CD4-positive, alpha-beta memory T cell (primary cell): ENCODE measurements around the gene TIRAP. TPM values are rescaled to one million over a fixed set of nuclear protein-coding genes. Genes with fewer than 3 reads are reported as not detected.
"Not testable (repeated sequence)": the region's sequence is repeated elsewhere in the genome, so short reads cannot be mapped to it uniquely, and the experiment has no call there.

Experiments
- CTCF ChIA-PET: fragments of 350-600 bp; sonication (Branson Sonifier 250); formaldehyde crosslinking; loops from one replicate; lab custom pipeline; 2021; ENCODE audit warnings: inconsistent platforms; ENCODE audit not compliant: partially characterized antibody; lab: Charles Lee
- POLR2A ChIA-PET: fragments of 350-600 bp; sonication (Branson Sonifier 250); formaldehyde crosslinking; loops from one replicate; lab custom pipeline; 2021; ENCODE audit not compliant: partially characterized antibody; lab: Charles Lee
- DNase-seq, 5 donors: peaks; one replicate each; pipeline versions ENCODE4 v3.0.0 to v3.0.0-alpha.2; 2020 to 2022; ENCODE audit warnings: mixed read lengths in 1 of 5
- H3K27ac ChIP-seq: one replicate; pipeline ENCODE4 v1.7.0; 2013; ENCODE audit warnings: low read depth, low read length
- H3K27me3 ChIP-seq: 2 replicates; pipeline ENCODE4 v1.7.0; 2013; ENCODE audit warnings: mild to moderate bottlenecking, low read length, moderate library complexity; ENCODE audit not compliant: insufficient read depth
- H3K36me3 ChIP-seq: 2 replicates; pipeline ENCODE4 v1.7.0; 2013; ENCODE audit warnings: mild to moderate bottlenecking, low read length, moderate library complexity; ENCODE audit not compliant: insufficient read depth
- H3K4me1 ChIP-seq: 2 replicates; pipeline ENCODE4 v1.7.0; 2013; ENCODE audit warnings: mild to moderate bottlenecking, low read length, moderate library complexity; ENCODE audit not compliant: insufficient read depth
- H3K4me3 ChIP-seq, 2 donors: one replicate each; pipeline ENCODE4 v1.7.0; 2013; ENCODE audit warnings: low read length in 2 of 2, mild to moderate bottlenecking in 1 of 2
- H3K9me3 ChIP-seq, 2 donors: one replicate each; pipeline ENCODE4 v1.7.0; 2013; ENCODE audit warnings: low read length in 2 of 2, control low read depth in 1 of 2; ENCODE audit not compliant: control insufficient read depth in 1 of 2
- H3K27ac Mint-ChIP-seq, 7 donors: one replicate each; pipeline ENCODE4 v1.8.0; 2020 to 2021; ENCODE audit warnings: mixed read lengths in 7 of 7, mild to moderate bottlenecking in 6 of 7, inconsistent platforms in 3 of 7, moderate library complexity in 3 of 7
- H3K27me3 Mint-ChIP-seq, 2 donors: one replicate each; pipeline ENCODE4 v1.8.0; 2020 to 2021; ENCODE audit warnings: mixed read lengths in 2 of 2
- H3K36me3 Mint-ChIP-seq, 2 donors: one replicate each; pipeline ENCODE4 v1.8.0; 2020 to 2021; ENCODE audit warnings: mixed read lengths in 2 of 2, inconsistent platforms in 1 of 2, mild to moderate bottlenecking in 1 of 2
- H3K4me1 Mint-ChIP-seq, 4 donors: one replicate each; pipeline ENCODE4 v1.8.0; 2020 to 2021; ENCODE audit warnings: mixed read lengths in 4 of 4, mild to moderate bottlenecking in 1 of 4
- H3K4me3 Mint-ChIP-seq, 8 donors: one replicate each; pipeline ENCODE4 v1.8.0; 2020 to 2021; ENCODE audit warnings: mixed read lengths in 8 of 8, mild to moderate bottlenecking in 7 of 8, moderate library complexity in 6 of 8, inconsistent platforms in 3 of 8
- H3K9me3 Mint-ChIP-seq, 8 donors: one replicate each; pipeline ENCODE4 v1.8.0; 2020 to 2021; ENCODE audit warnings: mixed read lengths in 8 of 8, mild to moderate bottlenecking in 5 of 8, inconsistent platforms in 3 of 8, moderate library complexity in 1 of 8
- intact Hi-C: fragments of 100-400 bp; cut with micrococcal nuclease; formaldehyde crosslinking; loops from one replicate; pipeline ENCODE4 v1.15.1; 2023
- polyA plus RNA-seq, 2 donors: library from polyadenylated mRNA; unstranded; fragments of 300-500 nt; fragmentation: Illumina TruSeq; gene quantifications; one replicate each; pipeline ENCODE4 v1.2.3, GENCODE V29; 2021
- total RNA-seq, 2 experiments: library from RNA; stranded (reverse); gene quantifications; one replicate each; pipeline ENCODE4 v1.2.3, GENCODE V29; 2021

TIRAP gene, protein sequence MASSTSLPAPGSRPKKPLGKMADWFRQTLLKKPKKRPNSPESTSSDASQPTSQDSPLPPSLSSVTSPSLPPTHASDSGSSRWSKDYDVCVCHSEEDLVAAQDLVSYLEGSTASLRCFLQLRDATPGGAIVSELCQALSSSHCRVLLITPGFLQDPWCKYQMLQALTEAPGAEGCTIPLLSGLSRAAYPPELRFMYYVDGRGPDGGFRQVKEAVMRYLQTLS
- total RNA-seq (10 to 100 TPM; 25.4 to 27.4 TPM), polyA plus RNA-seq (10 to 100 TPM in 1 of 2 donors, 1 to 10 TPM in 1; 5.9 to 12.8 TPM)

DNA sequence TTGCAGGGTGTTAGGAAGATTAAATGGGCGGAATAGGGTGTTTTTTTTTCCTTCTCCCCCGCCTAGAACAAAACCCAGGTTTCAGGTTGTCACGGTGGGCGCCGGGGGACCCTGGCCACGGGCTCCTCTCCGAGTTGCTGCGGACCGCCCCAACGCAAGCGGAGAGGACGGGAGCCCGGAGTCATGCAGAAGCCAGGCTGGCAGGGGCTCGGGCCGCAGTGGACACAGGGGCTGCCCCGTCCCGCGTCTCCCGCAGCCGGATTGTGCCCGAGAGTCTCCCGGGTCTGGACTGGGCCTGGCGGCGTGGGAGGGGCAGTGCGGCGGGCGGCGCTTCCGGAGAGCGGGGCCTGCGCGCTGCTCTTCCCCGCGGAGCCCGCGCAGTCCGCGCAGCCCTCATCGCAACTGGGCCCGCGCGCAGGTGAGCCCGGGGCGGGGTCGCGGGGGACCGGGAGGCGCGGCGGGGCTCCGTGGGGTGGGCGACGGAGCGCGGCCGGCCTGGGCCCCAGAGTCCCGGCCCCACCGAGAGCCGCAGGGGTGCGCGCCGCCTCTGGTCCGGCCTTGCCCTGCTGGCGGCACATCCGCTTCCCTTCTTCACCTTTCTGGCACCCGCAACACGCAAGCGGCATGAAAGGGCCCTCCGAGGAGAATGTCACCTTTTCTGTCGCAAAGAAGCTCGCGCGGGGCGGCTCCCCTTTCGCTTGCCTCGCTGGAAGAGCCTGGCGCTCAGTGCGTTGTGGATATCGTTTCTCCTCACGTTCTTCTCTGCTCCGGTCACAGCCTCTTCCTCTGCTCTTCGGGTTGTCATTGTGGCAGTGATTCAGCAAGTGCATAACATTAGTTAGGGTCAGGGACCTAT, at the start of gene TIRAP:
TSS of gene TIRAP (plus strand) at position 358 of the 856 bp plus-strand sequence. CDS start 7,802 bp downstream, outside the sequence.
- Histone ChIP-seq H3K9me3 (no peaks in the 10 kb centered on the region), H3K4me3 (peak within 1 kb of the TSS; percentile 83 to 98), H3K36me3 (no peaks in the 10 kb centered on the region), H3K4me1 (peaks cover 43% of the 10 kb centered on the region), H3K27ac (peak within 1 kb of the TSS; percentile 77), H3K27me3 (no peaks in the 10 kb centered on the region)
- H3K36me3 Mint-ChIP-seq: peaks cover 2 to 14% of the 10 kb centered on the region in 2 donors
- peak; percentile 75 to 81 (median 77) for DNase-seq
- no peaks in the 10 kb centered on the region for H3K27me3 Mint-ChIP-seq
- ChIA-PET POLR2A (interaction anchor here (0.6 to 5.7 kb wide), 15 partner anchors 8 to 658 kb away, joined by 3 to 101 read pairs (median 4); partner anchors contain the start of genes CHEK1, DCPS, FAM118B and FOXRED1), CTCF (interaction anchor here (0.8 to 1.8 kb wide), 4 partner anchors 13 to 28 kb away, joined by 3 to 8 read pairs (median 4); partner anchors contain the start of genes DCPS and SRPRA)
- peak within 1 kb of the TSS; percentile 86 to 99 (median 98) for H3K27ac Mint-ChIP-seq
- intact Hi-C loops: loop anchor here (1.0 to 10.0 kb wide), 6 partner anchors 14 to 658 kb away; partner anchors contain the start of genes CDON, CHEK1, DCPS and FAM118B
- peak within 1 kb of the TSS; percentile 90 to 99 (median 96) for H3K4me3 Mint-ChIP-seq
- no peaks in the 10 kb centered on the region for H3K9me3 Mint-ChIP-seq
- peaks cover 30 to 63% (median 47%) of the 10 kb centered on the region in 4 donors for H3K4me1 Mint-ChIP-seq

GRCh38 chr11:126233391-126233790, 49.5 kb upstream of the TIRAP start:
- H3K4me1 Mint-ChIP-seq: peaks cover 0 to 4% (median under 1%) of the 10 kb centered on the region in 4 donors
- H3K4me3 Mint-ChIP-seq: no peak overlapping the region
- H3K27me3 Mint-ChIP-seq: no peaks in the 10 kb centered on the region
- ChIA-PET CTCF (no interaction called here), POLR2A (no interaction called here)
- Histone ChIP-seq H3K27ac (no peak overlapping the region), H3K9me3 (no peaks in the 10 kb centered on the region), H3K4me3 (no peak overlapping the region), H3K36me3 (no peaks in the 10 kb centered on the region), H3K4me1 (no peaks in the 10 kb centered on the region), H3K27me3 (no peaks in the 10 kb centered on the region)
- intact Hi-C loops: no loop called here
- no peak overlapping the region for H3K27ac Mint-ChIP-seq
- DNase-seq: no peak
- no peaks in the 10 kb centered on the region for H3K9me3 Mint-ChIP-seq
- peaks cover 22 to 29% of the 10 kb centered on the region in 2 donors for H3K36me3 Mint-ChIP-seq

DNA sequence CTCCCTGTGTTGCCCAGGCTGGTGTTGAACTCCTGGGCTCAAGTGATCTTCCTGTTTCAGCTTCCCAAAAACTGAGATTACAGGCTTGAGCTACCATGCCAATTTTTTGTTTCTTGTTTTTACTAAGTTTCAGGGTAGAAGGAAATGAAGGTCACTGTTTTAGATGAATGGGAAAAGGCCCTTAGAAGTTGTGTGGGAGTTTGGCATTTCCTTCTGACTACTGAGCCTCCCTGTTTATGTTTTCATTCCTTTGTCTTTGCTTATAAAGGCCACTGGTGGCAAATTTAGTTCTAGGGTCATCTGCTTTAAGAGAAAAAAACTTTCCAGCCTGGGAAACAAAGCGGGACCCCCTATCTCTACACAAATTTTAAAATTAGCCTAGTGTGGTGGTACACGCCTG, 36.3 kb upstream of the TIRAP start:
- CTCF ChIA-PET: no interaction called here
- intact Hi-C loops: no loop called here
- Histone ChIP-seq H3K4me1 (no peaks in the 10 kb centered on the region), H3K9me3 (no peaks in the 10 kb centered on the region), H3K27me3 (no peaks in the 10 kb centered on the region), H3K27ac (no peak overlapping the region), H3K36me3 (peaks cover 8% of the 10 kb centered on the region), H3K4me3 (no peak overlapping the region)
- H3K27ac Mint-ChIP-seq: peak overlapping the region in 1 of 7 donors; percentile 1
- no peaks in the 10 kb centered on the region for H3K4me1 Mint-ChIP-seq
- POLR2A ChIA-PET: no interaction called here
- peaks cover 19 to 45% of the 10 kb centered on the region in 2 donors for H3K36me3 Mint-ChIP-seq
- DNase-seq: no peak
- H3K27me3 Mint-ChIP-seq: no peaks in the 10 kb centered on the region
- no peaks in the 10 kb centered on the region for H3K9me3 Mint-ChIP-seq
- H3K4me3 Mint-ChIP-seq: no peak overlapping the region

GRCh38 chr11:126253265-126253664, 29.6 kb upstream of the TIRAP start:
- Histone ChIP-seq H3K36me3 (no peaks in the 10 kb centered on the region), H3K4me3 (no peak overlapping the region), H3K9me3 (no peaks in the 10 kb centered on the region), H3K27me3 (no peaks in the 10 kb centered on the region), H3K27ac (no peak overlapping the region), H3K4me1 (no peaks in the 10 kb centered on the region)
- H3K36me3 Mint-ChIP-seq: peaks cover 10 to 30% of the 10 kb centered on the region in 2 donors
- H3K4me3 Mint-ChIP-seq: no peak overlapping the region
- H3K27ac Mint-ChIP-seq: no peak overlapping the region
- DNase-seq: no peak
- intact Hi-C loops: no loop called here
- POLR2A ChIA-PET: interaction anchor here (1.6 kb wide), 1 partner anchor 9 kb away, joined by 4 read pairs; no protein-coding TSS in a partner anchor
- H3K27me3 Mint-ChIP-seq: no peaks in the 10 kb centered on the region
- H3K4me1 Mint-ChIP-seq: no peaks in the 10 kb centered on the region
- CTCF ChIA-PET: no interaction called here
- H3K9me3 Mint-ChIP-seq: no peaks in the 10 kb centered on the region

- H3K36me3 ChIP-seq: no peaks in the 10 kb centered on the region
- Mint-ChIP-seq H3K27ac (peak overlapping the region in 3 of 7 donors; percentile 4 to 23 (median 11)), H3K36me3 (peaks cover 10 to 32% of the 10 kb centered on the region in 2 donors), H3K27me3 (no peaks in the 10 kb centered on the region), H3K4me3 (no peak overlapping the region), H3K4me1 (no peaks in the 10 kb centered on the region), H3K9me3 (no peaks in the 10 kb centered on the region)
- H3K27me3 ChIP-seq: no peaks in the 10 kb centered on the region
- no peak overlapping the region for H3K4me3 ChIP-seq
- ChIA-PET POLR2A (interaction anchor here (1.1 to 1.6 kb wide), 3 partner anchors 8 to 43 kb away, joined by 4 read pairs; partner anchors contain the start of genes FAM118B, FOXRED1, RPUSD4 and SRPRA), CTCF (no interaction called here)
- intact Hi-C loops: no loop called here
- H3K27ac ChIP-seq: no peak overlapping the region
- DNase-seq: no peak
- no peaks in the 10 kb centered on the region for H3K4me1 ChIP-seq
- H3K9me3 ChIP-seq: no peaks in the 10 kb centered on the region
These were observed 28.1 kb upstream of the TIRAP start for GRCh38 chr11:126254819-126255218.

DNA sequence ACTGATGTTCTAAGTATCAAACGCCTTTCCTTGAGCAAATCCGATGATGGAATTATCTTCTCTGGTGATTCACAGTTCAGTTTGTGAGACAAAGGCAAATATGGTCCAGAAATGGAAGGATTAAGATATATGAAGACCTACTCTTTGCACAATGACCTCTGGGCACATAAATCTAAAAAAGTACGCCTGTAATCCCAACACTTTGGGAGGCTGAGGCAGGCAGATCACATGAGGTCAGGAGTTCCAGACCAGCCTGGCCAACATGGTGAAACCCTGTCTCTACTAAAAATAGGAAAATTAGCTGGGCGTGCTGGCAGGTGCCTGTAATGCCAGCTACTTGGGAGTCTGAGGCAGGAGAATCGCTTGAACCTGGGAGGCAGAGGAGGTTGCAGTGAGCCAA, 27.4 kb upstream of the TIRAP start:
- H3K27me3 Mint-ChIP-seq, H3K4me1 ChIP-seq, intact Hi-C loops, H3K4me1 Mint-ChIP-seq, DNase-seq, H3K4me3 Mint-ChIP-seq, H3K36me3 ChIP-seq, H3K9me3 ChIP-seq, H3K27me3 ChIP-seq, H3K27ac ChIP-seq, CTCF ChIA-PET, H3K9me3 Mint-ChIP-seq, H3K4me3 ChIP-seq: not testable (repeated sequence)
- Mint-ChIP-seq H3K36me3 (peaks cover 8 to 33% of the 10 kb centered on the region in 2 donors), H3K27ac (peak overlapping the region in 1 of 7 donors; percentile 11)
- POLR2A ChIA-PET: interaction anchor here (1.1 to 1.5 kb wide), 2 partner anchors 14 to 44 kb away, joined by 4 read pairs; partner anchors contain the start of genes FAM118B, FOXRED1, RPUSD4 and SRPRA

DNA sequence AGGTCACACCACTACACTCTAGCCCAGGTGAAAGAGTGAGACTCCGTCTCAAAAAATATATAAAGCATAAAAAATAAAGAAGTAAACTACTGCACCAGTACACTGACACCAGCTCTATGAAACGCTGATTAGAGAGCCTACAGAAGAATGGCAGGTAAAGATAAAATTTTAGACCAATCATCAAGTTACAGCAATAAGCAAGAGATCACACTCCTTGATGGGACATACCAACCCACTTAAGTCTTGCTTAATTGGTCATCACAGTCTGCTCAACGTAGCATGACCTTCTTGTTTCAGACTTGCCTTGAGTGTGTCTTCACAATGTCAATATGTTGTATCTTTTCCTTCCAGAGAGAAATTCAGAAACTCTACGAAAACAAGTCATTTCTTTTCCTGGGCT, 26.7 kb upstream of the TIRAP start:
- ChIA-PET POLR2A (no interaction called here), CTCF (no interaction called here)
- Mint-ChIP-seq H3K9me3 (no peaks in the 10 kb centered on the region), H3K36me3 (peaks cover 5 to 33% of the 10 kb centered on the region in 2 donors), H3K4me3 (no peak overlapping the region), H3K4me1 (no peaks in the 10 kb centered on the region), H3K27me3 (no peaks in the 10 kb centered on the region), H3K27ac (no peak overlapping the region)
- Histone ChIP-seq H3K27me3 (no peaks in the 10 kb centered on the region), H3K4me3 (no peak overlapping the region), H3K9me3 (no peaks in the 10 kb centered on the region), H3K36me3 (no peaks in the 10 kb centered on the region), H3K4me1 (no peaks in the 10 kb centered on the region), H3K27ac (no peak overlapping the region)
- intact Hi-C loops: no loop called here
- no peak for DNase-seq
